Fibroblast of lung (primary cell): ENCODE results near the gene KCNK2. TPM values are rescaled to one million over a fixed set of nuclear protein-coding genes. Genes with fewer than 3 reads are reported as not detected.

Experiments used
- DNase-seq, 2 donors: peaks; one replicate each; pipeline versions ENCODE4 v3.0.0 to v3.0.0-alpha.2; 2010; ENCODE audit warnings: low read depth in 2 of 2
- H2AFZ ChIP-seq: 2 replicates; pipeline ENCODE4 v1.5.1; 2012; ENCODE audit warnings: low read length, control low read depth, inconsistent platforms
- H3K27ac ChIP-seq: 2 replicates; pipeline ENCODE4 v1.5.1; 2011; ENCODE audit warnings: low read length, control low read depth; ENCODE audit not compliant: insufficient read depth
- H3K27me3 ChIP-seq: 2 replicates; pipeline ENCODE4 v1.5.1; 2011; ENCODE audit warnings: mild to moderate bottlenecking, low read length; ENCODE audit not compliant: control insufficient read depth, insufficient read depth
- H3K36me3 ChIP-seq: 2 replicates; pipeline ENCODE4 v1.5.1; 2011; ENCODE audit warnings: low read length; ENCODE audit not compliant: control insufficient read depth, insufficient read depth
- H3K4me1 ChIP-seq: 2 replicates; pipeline ENCODE4 v1.5.1; 2011; ENCODE audit warnings: low read length; ENCODE audit not compliant: control insufficient read depth, insufficient read depth; ENCODE audit errors: extremely low read depth
- H3K4me2 ChIP-seq: 2 replicates; pipeline ENCODE4 v1.5.1; 2011; ENCODE audit warnings: low read length, control low read depth; ENCODE audit not compliant: insufficient read depth; ENCODE audit errors: extremely low read depth
- H3K4me3 ChIP-seq, 4 experiments: fragments of 200-600 bp in 1 of 4; sonication (generic) in 1 of 4; replicated peaks in 1 of 4; 2 replicates each; pipeline ENCODE4 v1.5.1; 2011 to 2016; ENCODE audit warnings: low read length in 4 of 4, low read depth in 3 of 4, mild to moderate bottlenecking in 3 of 4, control low read depth in 2 of 4, inconsistent platforms in 1 of 4, mixed read lengths in 1 of 4; ENCODE audit not compliant: insufficient read depth in 1 of 4; ENCODE audit errors: control extremely low read depth in 1 of 4
- H3K79me2 ChIP-seq: 2 replicates; pipeline ENCODE4 v1.5.1; 2012; ENCODE audit warnings: mild to moderate bottlenecking, low read length, inconsistent platforms; ENCODE audit not compliant: control insufficient read depth, insufficient read depth
- H3K9ac ChIP-seq: 2 replicates; pipeline ENCODE4 v1.5.1; 2011; ENCODE audit warnings: mild to moderate bottlenecking, low read length, control low read depth; ENCODE audit not compliant: insufficient read depth
- H3K9me3 ChIP-seq: 2 replicates; pipeline ENCODE4 v1.5.1; 2012; ENCODE audit warnings: low read depth, low read length; ENCODE audit not compliant: control insufficient read depth, insufficient read depth
- H4K20me1 ChIP-seq: 2 replicates; pipeline ENCODE4 v1.5.1; 2011; ENCODE audit warnings: low read length; ENCODE audit not compliant: control insufficient read depth, insufficient read depth; ENCODE audit errors: extremely low read depth
- EZH2 ChIP-seq: IDR thresholded peaks from 2 replicates; pipeline ENCODE4 v1.5.1; 2012; ENCODE audit warnings: low read length, control low read depth, mild to moderate bottlenecking; ENCODE audit errors: missing control alignments
- polyA plus RNA-seq, 2 donors: library from polyadenylated mRNA; depleted of rRNA in 1 of 2; stranded (reverse) in 1 of 2; unstranded in 1 of 2; fragments of >200 nt; gene quantifications; 2 replicates each; pipeline ENCODE4 v1.2.1, GENCODE V29; 2011 to 2012; ENCODE audit warnings: missing spikeins in 1 of 2
- total RNA-seq: library from RNA; depleted of rRNA; stranded (reverse); fragments of >200 nt; gene quantifications from 2 replicates; pipeline ENCODE4 v1.2.1, GENCODE V29; 2014
- TF ChIP-seq, protein P1 (sequence below), 2 donors: IDR thresholded peaks in 1 of 2; conservative IDR thresholded peaks in 1 of 2; 1 replicate in 1 of 2; 2 replicates in 1 of 2; pipeline ENCODE4 v1.5.1; 2011 to 2012; ENCODE audit warnings: low read length in 2 of 2, control low read depth in 1 of 2, inconsistent platforms in 1 of 2, low read depth in 1 of 2, mild to moderate bottlenecking in 1 of 2

The KCNK2 gene
- total and polyA plus RNA-seq, 2 donors (not counting 1 experiment from before 2014, with no cell fraction given), result 6.4 to 25.6 TPM

GRCh38 chr1:215052256-215053015 is 30.1 kb upstream of the KCNK2 start:
- H4K20me1 ChIP-seq, result no peaks in the 10 kb centered on the region
- no peak overlapping the region for H3K9ac ChIP-seq
- H3K27me3 ChIP-seq, result no peaks in the 10 kb centered on the region
- no peak overlapping the region for H3K4me2 ChIP-seq
- H3K27ac ChIP-seq, result peak overlapping the region; percentile 41
- H2AFZ ChIP-seq, result no peak overlapping the region
- no peaks in the 10 kb centered on the region for H3K79me2 ChIP-seq
- peaks cover 11% of the 10 kb centered on the region for H3K4me1 ChIP-seq
- H3K36me3 ChIP-seq, result no peaks in the 10 kb centered on the region
- H3K4me3 ChIP-seq, result no peak overlapping the region
- TF ChIP-seq, protein P1, sequence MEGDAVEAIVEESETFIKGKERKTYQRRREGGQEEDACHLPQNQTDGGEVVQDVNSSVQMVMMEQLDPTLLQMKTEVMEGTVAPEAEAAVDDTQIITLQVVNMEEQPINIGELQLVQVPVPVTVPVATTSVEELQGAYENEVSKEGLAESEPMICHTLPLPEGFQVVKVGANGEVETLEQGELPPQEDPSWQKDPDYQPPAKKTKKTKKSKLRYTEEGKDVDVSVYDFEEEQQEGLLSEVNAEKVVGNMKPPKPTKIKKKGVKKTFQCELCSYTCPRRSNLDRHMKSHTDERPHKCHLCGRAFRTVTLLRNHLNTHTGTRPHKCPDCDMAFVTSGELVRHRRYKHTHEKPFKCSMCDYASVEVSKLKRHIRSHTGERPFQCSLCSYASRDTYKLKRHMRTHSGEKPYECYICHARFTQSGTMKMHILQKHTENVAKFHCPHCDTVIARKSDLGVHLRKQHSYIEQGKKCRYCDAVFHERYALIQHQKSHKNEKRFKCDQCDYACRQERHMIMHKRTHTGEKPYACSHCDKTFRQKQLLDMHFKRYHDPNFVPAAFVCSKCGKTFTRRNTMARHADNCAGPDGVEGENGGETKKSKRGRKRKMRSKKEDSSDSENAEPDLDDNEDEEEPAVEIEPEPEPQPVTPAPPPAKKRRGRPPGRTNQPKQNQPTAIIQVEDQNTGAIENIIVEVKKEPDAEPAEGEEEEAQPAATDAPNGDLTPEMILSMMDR (conservative IDR thresholded peaks at IDR 0.05 in 1 of 2, IDR thresholded peaks at IDR 0.05 in 1 of 2; ENCODE audit: low read depth in 1 of 2, low read length in 2 of 2), result no peak
- no peak for TF ChIP-seq EZH2
- no peaks in the 10 kb centered on the region for H3K9me3 ChIP-seq
- peak; percentile 48 to 87 for DNase-seq

DNA sequence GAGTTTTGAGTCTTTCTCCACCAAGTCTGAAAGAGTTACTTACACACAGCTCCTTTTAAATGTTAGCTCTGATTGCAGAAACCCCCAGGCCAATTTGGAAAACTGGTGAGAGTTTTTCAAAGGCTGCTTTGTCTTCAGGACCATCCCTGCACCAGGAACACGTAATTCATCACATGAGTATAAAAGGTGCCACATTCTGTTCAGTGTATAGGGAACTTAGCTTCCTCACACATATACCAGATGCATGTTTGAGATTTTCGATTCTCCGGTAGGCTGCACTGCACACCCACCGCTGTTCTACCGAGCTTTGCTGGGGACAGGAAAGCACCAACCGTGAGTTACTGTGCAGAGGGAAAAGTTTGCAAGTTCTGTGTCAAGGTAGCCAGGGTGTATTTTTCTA is 28.3 kb upstream of the KCNK2 start:
- Histone ChIP-seq H3K4me2 (no peak overlapping the region), H3K9me3 (no peaks in the 10 kb centered on the region), H3K79me2 (no peaks in the 10 kb centered on the region), H4K20me1 (no peaks in the 10 kb centered on the region), H3K27ac (no peak overlapping the region), H3K4me3 (no peak overlapping the region), H2AFZ (no peak overlapping the region), H3K4me1 (peaks cover 11% of the 10 kb centered on the region), H3K27me3 (no peaks in the 10 kb centered on the region), H3K36me3 (no peaks in the 10 kb centered on the region), H3K9ac (no peak overlapping the region)
- TF ChIP-seq, protein P1 (conservative IDR thresholded peaks at IDR 0.05 in 1 of 2, IDR thresholded peaks at IDR 0.05 in 1 of 2; ENCODE audit: low read depth in 1 of 2, low read length in 2 of 2), result no peak
- no peak for TF ChIP-seq EZH2
- no peak for DNase-seq

GRCh38 chr1:215055281-215055935 is 27.1 kb upstream of the KCNK2 start:
- no peaks in the 10 kb centered on the region for H3K27me3 ChIP-seq
- no peak overlapping the region for H2AFZ ChIP-seq
- H3K4me3 ChIP-seq, result no peak overlapping the region
- H3K27ac ChIP-seq, result no peak overlapping the region
- no peak overlapping the region for H3K9ac ChIP-seq
- no peaks in the 10 kb centered on the region for H4K20me1 ChIP-seq
- H3K4me2 ChIP-seq, result no peak overlapping the region
- TF ChIP-seq, protein P1 (conservative IDR thresholded peaks at IDR 0.05 in 1 of 2, IDR thresholded peaks at IDR 0.05 in 1 of 2; ENCODE audit: low read depth in 1 of 2, low read length in 2 of 2), result no peak
- no peak for TF ChIP-seq EZH2
- peaks cover 11% of the 10 kb centered on the region for H3K4me1 ChIP-seq
- no peaks in the 10 kb centered on the region for H3K36me3 ChIP-seq
- DNase-seq, result no peak
- no peaks in the 10 kb centered on the region for H3K79me2 ChIP-seq
- H3K9me3 ChIP-seq, result no peaks in the 10 kb centered on the region
